Loucy (cell line): ENCODE data around the gene CDHR4.
"Not testable (repeated sequence)": the region's sequence is repeated elsewhere in the genome, so short reads cannot be mapped to it uniquely, and the experiment has no call there.

Experiments
- H2AFZ ChIP-seq: fragments of 200-600 bp; sonication (generic); 2 replicates; pipeline ENCODE4 v1.6.0; 2016; ENCODE audit warnings: antibody characterized with exemption, mild to moderate bottlenecking, low read length, moderate library complexity
- H3F3A ChIP-seq: fragments of 200-600 bp; 2 replicates; pipeline ENCODE4 v1.6.0; 2016; ENCODE audit warnings: antibody characterized with exemption, low read depth, mild to moderate bottlenecking
- H3K27me3 ChIP-seq: fragments of 200-600 bp; sonication (generic); 2 replicates; pipeline ENCODE4 v1.6.1; 2014; ENCODE audit warnings: low read length, mild to moderate bottlenecking; ENCODE audit not compliant: insufficient read depth, poor library complexity, severe bottlenecking
- H3K36me3 ChIP-seq: fragments of 200-600 bp; sonication (generic); 2 replicates; pipeline ENCODE4 v1.6.1; 2016; ENCODE audit warnings: low read length; ENCODE audit not compliant: insufficient read depth
- H3K4me1 ChIP-seq: fragments of 200-600 bp; sonication (generic); 2 replicates; pipeline ENCODE4 v1.5.1; 2014; ENCODE audit warnings: low read length, mild to moderate bottlenecking; ENCODE audit not compliant: insufficient read depth, poor library complexity, severe bottlenecking
- H3K4me2 ChIP-seq: fragments of 200-600 bp; sonication (generic); 2 replicates; pipeline ENCODE4 v1.6.0; 2014; ENCODE audit warnings: antibody characterized with exemption, low read length, low read depth, mild to moderate bottlenecking; ENCODE audit not compliant: poor library complexity, severe bottlenecking
- H3K4me3 ChIP-seq: fragments of 200-600 bp; sonication (generic); 2 replicates; pipeline ENCODE4 v1.5.1; 2014; ENCODE audit warnings: low read length, mild to moderate bottlenecking, mixed read lengths; ENCODE audit not compliant: poor library complexity, severe bottlenecking
- H3K79me2 ChIP-seq: fragments of 200-600 bp; sonication (generic); 2 replicates; pipeline ENCODE4 v1.6.1; 2014; ENCODE audit warnings: low read length; ENCODE audit not compliant: insufficient read depth
- H3K9ac ChIP-seq: fragments of 200-600 bp; sonication (generic); 2 replicates; pipeline ENCODE4 v1.6.0; 2014; ENCODE audit warnings: mild to moderate bottlenecking, low read depth, low read length, moderate library complexity; ENCODE audit not compliant: poor library complexity, severe bottlenecking
- H3K9me2 ChIP-seq: fragments of 200-600 bp; sonication (generic); replicated peaks from 2 replicates; pipeline ENCODE4 v1.6.1; 2016; ENCODE audit warnings: low read depth, low read length, mixed read lengths
- H3K9me3 ChIP-seq: fragments of 200-600 bp; sonication (generic); 2 replicates; pipeline ENCODE4 v1.6.1; 2014; ENCODE audit warnings: mild to moderate bottlenecking, antibody characterized with exemption, low read length, low read depth; ENCODE audit not compliant: insufficient read depth
- H4K20me1 ChIP-seq: fragments of 200-600 bp; sonication (generic); 2 replicates; pipeline ENCODE4 v1.6.0; 2014; ENCODE audit warnings: antibody characterized with exemption, low read length, mild to moderate bottlenecking; ENCODE audit not compliant: insufficient read depth, poor library complexity, severe bottlenecking
- EZH2phosphoT487 ChIP-seq: fragments of 200-600 bp; IDR thresholded peaks from 2 replicates; pipeline ENCODE4 v1.6.1; 2018; ENCODE audit warnings: antibody characterized with exemption, mild to moderate bottlenecking, moderate library complexity, borderline replicate concordance
- TF ChIP-seq, protein P1 (sequence below): fragments of 200-600 bp; sonication (generic); conservative IDR thresholded peaks from 2 replicates; pipeline ENCODE4 v1.5.1; 2014; ENCODE audit warnings: mild to moderate bottlenecking, antibody characterized with exemption, low read length

The CDHR4 gene

DNA sequence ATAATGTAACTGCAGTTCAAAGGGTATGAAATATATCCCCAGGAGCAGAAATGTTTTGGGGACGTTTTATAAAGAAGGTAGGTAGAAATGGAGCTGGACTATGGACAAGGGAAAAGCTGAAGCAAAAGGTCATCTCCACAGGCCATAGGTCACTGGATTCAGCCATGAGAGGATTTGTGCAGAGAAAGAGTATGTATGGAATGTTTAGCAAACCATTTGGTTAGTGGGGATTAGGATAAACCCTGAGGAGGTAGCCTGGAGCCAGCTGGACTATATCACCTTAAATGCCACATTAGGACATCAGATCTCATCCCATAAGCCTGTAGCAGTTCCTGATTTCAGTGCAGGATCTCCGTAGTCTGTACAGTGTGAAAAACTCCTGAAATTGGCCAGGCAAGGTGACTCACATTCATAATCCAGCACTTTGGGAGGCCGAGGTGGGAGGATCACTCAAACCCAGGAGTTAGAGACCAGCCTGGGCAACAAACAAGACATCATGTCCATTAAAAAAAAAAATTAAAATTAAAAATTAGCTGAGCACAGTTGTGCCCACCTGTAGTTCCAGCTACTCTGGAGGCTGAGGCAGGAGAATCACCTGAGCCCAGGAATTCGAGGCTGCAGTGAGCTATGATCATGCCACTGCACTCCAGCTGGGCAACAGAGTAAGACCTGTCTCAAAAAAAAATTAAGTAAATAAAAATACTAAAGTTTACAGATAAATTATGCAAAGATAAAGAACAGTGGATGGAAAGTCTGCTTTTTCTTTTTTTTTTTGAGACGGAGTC lies 18.1 kb downstream of the CDHR4 start:
- Histone ChIP-seq H3K4me2 (peak overlapping the region; percentile 63), H3K4me3 (no peak overlapping the region), H2AFZ (no peak overlapping the region), H3K9ac (no peak overlapping the region), H3K9me2 (no peaks in the 10 kb centered on the region), H4K20me1 (no peaks in the 10 kb centered on the region), H3K4me1 (peaks cover 37% of the 10 kb centered on the region), H3F3A (no peaks in the 10 kb centered on the region), H3K79me2 (peaks cover 82% of the 10 kb centered on the region), H3K9me3 (no peaks in the 10 kb centered on the region), H3K27me3 (no peaks in the 10 kb centered on the region), H3K36me3 (no peaks in the 10 kb centered on the region)
- TF ChIP-seq EZH2phosphoT487: no peak
- TF ChIP-seq, protein P1, sequence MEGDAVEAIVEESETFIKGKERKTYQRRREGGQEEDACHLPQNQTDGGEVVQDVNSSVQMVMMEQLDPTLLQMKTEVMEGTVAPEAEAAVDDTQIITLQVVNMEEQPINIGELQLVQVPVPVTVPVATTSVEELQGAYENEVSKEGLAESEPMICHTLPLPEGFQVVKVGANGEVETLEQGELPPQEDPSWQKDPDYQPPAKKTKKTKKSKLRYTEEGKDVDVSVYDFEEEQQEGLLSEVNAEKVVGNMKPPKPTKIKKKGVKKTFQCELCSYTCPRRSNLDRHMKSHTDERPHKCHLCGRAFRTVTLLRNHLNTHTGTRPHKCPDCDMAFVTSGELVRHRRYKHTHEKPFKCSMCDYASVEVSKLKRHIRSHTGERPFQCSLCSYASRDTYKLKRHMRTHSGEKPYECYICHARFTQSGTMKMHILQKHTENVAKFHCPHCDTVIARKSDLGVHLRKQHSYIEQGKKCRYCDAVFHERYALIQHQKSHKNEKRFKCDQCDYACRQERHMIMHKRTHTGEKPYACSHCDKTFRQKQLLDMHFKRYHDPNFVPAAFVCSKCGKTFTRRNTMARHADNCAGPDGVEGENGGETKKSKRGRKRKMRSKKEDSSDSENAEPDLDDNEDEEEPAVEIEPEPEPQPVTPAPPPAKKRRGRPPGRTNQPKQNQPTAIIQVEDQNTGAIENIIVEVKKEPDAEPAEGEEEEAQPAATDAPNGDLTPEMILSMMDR: no peak

DNA sequence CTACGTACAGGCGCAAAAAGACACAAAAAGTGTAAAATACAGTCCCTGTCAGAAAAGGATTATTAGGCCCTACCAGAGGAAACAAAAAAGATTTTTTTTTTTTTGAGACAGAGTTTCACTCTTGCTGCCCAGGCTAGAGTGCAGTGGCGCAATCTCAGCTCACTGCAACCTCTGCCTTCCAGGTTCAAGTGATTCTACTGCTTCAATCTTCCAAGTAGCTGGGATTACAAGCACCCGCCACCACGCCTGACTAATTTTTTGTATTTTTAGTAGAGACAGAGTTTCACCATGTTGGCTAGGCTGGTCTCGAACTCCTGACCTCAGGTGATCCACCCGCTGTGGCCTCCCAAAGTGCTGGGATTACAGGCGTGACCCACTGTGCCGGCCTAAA lies 18.7 kb downstream of the CDHR4 start:
- H3K27me3 ChIP-seq, H3K36me3 ChIP-seq, H3K9ac ChIP-seq, H3K9me2 ChIP-seq, H3F3A ChIP-seq, H2AFZ ChIP-seq, H4K20me1 ChIP-seq, H3K9me3 ChIP-seq: not testable (repeated sequence)
- peaks cover 37% of the 10 kb centered on the region for H3K4me1 ChIP-seq
- H3K4me2 ChIP-seq: peak overlapping the region; percentile 63
- peaks cover 79% of the 10 kb centered on the region for H3K79me2 ChIP-seq
- peak overlapping the region; percentile 50 for H3K4me3 ChIP-seq

DNA sequence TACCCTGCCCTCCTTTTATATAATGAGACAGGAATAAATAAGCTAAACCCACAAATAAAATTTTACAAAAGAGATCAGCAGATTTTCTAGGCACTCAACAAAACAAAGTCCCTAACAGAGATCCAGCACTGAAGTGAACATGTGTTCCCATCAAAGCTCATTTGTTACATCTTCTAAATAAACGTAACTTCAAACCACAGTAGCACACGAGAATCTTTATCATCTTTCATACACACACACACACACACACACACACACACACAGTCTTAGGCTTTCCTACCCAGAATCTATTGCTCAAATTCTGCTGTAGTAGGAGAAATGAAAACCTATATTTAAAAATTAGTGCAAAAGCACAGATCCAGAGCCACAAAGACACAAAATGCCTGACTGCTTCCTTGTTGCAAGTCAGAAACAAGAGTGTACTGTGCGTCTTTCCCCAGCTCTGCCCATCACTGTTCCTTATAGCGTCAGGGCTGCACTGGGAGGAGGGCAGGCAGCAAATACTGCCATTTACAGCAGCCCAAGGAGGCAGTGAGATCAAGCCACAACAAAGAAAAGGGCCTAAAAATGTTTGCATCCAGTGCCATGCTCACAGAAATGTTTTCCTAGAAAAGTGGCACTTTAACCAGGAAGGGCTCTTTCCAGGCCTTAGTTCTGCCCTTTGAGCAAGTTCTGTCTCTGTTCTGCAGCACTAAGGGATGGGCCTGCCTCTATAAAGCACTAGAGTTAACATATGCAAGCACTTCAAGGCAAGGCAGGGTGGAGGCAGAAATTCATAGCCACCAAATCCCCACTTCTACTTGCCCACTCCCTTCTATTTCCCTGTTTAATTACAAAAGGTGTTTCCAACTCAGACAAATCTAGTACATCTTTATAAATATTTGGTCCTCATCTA lies 19.3 kb downstream of the CDHR4 start:
- Histone ChIP-seq H3K9me2 (no peaks in the 10 kb centered on the region), H2AFZ (no peak overlapping the region), H3F3A (no peaks in the 10 kb centered on the region), H3K36me3 (no peaks in the 10 kb centered on the region), H3K9ac (peak overlapping the region; percentile 38), H3K4me1 (peaks cover 33% of the 10 kb centered on the region), H3K4me3 (peak overlapping the region; percentile 50), H3K79me2 (peaks cover 75% of the 10 kb centered on the region), H3K9me3 (no peaks in the 10 kb centered on the region), H3K27me3 (no peaks in the 10 kb centered on the region), H3K4me2 (peak overlapping the region; percentile 63), H4K20me1 (no peaks in the 10 kb centered on the region)
- TF ChIP-seq EZH2phosphoT487: no peak
- TF ChIP-seq, protein P1: no peak
